Jurkat, Clone E6-1 (cell line): Measurements from ENCODE around the gene RBMS3.

Experiments used
- DNase-seq: peaks from one replicate; pipeline ENCODE4 v3.0.0-alpha.2; 2011; ENCODE audit warnings: low read depth, low spot score
- H3K4me3 ChIP-seq: 2 replicates; pipeline ENCODE4 v1.5.1; 2011; ENCODE audit warnings: mild to moderate bottlenecking, low read length, control low read depth, moderate library complexity

The RBMS3 gene

DNA sequence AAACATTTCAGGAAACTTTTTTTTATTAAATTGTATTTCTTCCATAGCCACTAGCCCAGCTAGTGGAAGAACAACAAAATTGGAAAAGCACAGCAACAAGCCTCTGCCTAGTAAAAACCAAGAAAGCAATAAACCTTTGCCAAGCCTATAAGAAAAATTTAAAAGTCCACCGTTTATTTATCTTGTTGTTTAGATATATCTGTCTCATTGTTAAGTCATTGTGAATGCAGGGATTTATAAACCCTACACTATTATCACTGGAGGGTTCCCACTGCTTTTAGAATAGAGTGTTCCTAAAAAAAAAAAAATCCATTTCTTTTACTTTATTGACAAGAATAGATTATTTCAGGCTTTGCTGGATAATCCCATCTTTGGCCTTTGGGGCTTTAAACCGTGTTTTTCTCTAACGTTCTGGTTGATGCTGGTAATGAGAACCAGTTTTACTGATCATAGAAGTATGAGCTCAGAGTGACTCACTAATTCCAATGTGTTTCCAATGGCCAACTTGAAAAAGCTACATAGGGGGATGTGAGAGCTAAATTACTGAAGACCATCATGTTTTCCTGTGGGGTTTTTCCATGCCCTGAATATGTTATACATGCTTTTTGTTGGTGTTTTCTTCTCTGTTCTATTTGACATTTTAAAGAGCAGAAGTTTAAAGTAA, 634.1 kb downstream of the RBMS3 start:
- DNase-seq: no peak
- no peak overlapping the region for H3K4me3 ChIP-seq

DNA sequence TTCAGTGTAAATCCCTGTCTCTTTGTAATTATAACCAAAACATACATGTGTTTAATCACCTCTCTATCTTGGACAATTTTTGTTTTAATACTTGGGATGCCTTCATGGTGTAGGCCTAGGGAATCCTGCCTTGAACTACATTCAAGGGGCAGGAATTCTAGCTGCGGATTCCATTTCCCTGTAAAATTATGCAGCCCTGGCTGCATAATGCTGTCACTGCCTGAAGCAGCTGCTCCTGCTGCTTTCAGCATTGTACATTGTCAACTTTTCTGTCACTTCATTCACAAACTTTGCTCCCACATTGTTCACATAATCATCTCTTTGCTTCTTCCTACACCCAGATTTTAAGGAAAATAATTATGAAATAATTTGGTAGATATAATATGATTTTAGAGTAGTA, 638.7 kb downstream of the RBMS3 start:
- DNase-seq: no peak
- no peak overlapping the region for H3K4me3 ChIP-seq

DNA sequence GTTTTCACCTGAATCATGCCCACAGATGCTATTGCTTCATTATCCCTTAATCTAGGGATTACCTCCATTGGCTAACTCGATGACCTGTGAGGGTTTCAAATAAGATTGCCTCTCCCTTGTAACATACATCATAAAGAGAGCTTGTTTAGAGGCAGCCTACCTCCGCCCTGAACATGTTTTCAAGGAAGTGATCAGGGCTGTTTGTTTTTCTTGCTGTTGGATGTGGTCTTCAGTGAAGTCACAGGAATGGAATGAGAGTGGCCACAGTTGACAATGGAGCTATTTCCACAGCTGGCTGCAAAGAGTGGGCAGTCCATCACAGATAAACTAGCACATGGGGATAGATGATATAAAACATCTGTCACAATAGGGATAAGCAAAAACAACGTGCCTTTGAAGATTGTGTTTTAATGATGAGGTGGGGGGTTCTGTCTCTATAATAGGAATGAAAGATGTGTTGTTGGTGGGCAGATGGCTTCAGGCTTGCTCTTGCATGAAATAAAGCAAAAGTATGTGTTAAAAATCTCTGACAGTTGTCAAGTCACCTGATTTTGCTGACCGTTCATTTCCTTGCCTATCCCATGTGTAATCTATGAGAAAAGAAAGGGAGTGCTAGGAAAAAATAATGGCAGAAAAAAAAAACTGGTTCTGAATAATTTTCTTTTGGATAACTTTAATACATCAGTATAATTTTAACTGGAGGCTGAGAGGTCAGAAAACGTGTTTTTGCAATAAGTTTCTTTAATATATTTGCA, 642.3 kb downstream of the RBMS3 start:
- no peak for DNase-seq
- no peak overlapping the region for H3K4me3 ChIP-seq

DNA sequence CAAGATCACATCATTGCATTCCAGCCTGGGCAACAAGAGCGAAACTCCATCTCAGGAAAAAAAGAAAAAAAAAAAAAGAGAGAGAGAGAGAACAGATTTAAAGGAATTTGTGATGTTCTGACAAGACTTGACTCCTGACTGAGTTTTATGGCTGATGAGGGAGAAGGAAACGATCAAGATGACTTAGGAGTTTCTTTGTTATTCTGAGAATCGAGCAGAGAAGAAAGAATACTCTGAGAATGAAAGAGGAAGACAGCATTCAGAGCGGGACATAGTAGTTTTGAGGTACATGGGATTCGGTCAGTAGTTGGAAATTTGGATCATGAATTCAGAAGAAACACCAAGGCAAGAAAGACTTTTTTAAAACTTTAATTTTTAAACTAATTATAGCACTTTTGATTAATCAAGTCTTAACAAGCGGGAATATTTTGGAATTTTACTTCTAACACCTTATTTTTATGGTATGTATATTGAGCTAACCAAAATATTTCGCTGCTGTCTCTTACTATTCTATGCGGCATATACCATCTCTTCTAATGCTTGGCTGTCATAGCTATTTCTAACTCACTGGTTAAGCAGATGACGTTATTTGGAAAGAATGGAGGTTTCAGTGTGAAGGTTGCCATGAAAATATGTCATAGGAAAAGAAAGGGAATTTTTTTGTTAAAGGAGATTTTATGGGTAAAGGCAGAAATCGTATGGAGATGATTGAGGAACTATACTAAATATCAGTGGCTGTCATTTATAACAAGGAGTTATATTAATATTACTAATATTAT, 644.1 kb downstream of the RBMS3 start:
- no peak overlapping the region for H3K4me3 ChIP-seq
- no peak for DNase-seq

DNA sequence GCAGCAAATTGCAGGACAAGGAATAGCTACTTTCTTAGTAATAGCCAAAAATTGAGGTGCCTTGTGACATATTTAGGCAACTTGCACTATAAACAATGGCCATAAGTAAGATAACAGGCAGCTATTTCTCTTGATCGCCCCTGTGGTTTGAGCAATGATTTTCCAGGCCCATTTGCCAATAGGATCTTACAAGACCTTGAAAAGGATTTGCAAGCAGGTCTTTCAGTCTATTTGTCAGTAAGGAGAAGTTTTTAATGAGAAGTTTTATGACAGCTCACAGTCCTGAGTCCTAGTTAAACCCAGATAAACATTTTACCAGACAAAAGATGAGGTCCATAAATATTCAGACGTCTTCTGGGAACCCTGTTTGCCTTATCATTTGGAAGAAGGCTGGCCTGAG, 645.5 kb downstream of the RBMS3 start:
- no peak overlapping the region for H3K4me3 ChIP-seq
- DNase-seq: no peak

DNA sequence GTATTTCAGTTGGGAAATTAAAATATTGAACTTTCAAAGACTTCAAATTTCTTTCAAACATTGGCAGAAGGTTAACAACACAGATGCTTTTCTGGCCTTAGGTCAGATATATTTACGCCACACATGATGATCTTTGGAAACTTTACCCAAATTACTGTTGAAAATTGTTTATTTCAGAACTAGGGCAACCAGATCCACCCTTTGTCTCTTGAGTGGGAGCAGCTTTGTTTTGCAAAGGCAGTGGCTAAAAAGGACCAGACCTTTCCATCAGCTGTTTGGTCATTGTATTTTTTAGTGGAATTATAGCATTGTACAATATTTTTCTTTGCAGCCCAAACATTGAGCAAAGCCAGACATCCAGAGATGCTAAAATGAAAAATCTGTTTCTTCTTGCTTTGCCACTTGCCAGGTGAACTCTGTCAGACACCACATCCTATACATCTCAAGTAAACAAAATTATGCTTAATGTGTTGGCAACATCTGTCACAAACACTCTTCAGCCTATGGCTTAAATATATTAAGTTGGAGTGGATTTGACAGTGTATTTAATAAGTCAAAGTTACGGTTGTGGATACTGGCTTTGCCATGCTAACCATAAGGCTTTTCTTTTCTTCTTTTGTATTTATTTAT, 651.9 kb downstream of the RBMS3 start:
- no peak overlapping the region for H3K4me3 ChIP-seq
- DNase-seq: no peak

DNA sequence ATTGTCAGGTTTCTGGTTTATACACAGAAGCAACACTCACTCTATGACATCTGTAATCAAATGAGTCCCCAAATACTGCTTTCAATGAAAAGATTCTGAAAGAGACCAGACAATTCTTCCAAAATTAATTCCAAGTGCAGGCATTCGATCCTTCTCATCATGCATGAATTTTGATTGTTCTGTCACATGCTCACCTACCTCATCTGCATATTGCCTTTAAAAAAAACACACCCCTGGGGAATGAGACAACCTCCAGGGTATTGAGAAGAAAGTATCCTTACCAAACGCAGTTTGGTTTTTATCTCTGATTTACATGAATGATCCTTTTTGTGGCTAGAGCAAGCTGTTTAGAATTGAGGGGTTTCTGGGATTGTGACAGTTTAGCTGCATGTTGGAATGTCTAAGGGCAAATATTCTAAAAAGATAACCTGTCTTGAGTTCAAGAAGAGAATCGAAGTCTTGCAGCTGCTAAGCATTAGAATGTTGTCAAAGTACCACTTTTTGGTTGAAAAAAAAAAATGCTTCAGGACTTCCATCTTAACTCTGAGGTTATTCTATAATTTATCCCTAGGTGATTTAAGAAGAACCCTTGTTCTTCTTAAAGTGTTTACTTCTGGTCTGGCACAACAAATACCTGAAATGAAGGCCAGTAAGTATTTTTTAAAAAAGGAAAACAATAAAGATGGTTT, 653.1 kb downstream of the RBMS3 start:
- DNase-seq: no peak
- H3K4me3 ChIP-seq: no peak overlapping the region

DNA sequence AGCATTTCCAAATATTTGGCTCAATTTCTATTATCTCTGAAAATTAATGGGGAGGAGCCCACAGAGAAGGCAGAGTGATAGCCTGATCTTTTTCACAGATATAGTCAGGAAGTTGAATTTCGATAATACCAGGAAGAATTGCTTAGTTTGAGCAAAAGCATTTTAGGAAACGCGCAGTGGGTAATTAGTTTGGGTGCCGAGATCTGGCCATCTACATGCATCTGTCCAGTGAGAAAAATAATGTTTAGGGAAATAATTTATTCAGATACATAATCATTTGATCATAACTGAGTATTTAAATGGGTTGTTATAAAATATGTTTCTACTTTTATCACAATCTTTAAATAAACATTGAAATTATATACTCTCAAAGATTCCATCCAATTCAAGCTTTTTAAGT, 653.9 kb downstream of the RBMS3 start:
- DNase-seq: no peak
- H3K4me3 ChIP-seq: no peak overlapping the region

DNA sequence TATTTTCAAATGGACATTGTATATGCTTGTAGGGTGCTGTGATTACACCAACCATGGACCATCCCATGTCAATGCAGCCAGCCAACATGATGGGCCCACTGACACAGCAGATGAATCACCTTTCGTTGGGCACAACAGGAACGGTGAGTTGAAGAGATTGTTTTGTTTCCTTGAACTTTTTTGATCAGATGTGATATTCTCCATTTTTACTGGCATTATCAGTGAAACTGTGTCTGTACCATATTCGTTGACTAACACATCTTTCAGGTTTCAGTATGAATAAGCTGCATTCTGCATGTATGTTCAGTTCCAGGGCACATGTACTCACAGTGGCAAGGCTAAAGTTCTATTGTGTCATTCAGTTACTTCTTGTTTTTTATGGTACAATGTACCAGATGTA, 655.2 kb downstream of the RBMS3 start:
- no peak for DNase-seq
- H3K4me3 ChIP-seq: no peak overlapping the region

DNA sequence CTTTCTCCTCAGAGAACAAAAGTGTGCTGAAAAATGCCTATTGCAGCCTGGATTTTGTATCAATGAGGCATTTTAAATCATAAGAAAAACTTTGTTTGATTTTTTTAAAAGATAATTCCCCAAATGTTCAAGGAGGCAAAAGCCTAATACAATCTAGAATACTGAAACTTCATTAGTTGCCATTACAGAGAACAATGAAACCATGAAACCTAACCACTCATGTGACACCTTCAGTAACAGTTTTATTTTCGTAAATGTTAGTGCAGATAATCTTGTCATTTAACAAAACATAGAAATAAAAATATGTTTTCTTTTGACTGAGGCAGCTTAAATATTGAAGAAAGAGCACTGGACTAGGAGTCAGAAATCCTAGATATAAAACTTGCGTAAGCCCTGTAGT, 655.9 kb downstream of the RBMS3 start:
- no peak for DNase-seq
- no peak overlapping the region for H3K4me3 ChIP-seq

DNA sequence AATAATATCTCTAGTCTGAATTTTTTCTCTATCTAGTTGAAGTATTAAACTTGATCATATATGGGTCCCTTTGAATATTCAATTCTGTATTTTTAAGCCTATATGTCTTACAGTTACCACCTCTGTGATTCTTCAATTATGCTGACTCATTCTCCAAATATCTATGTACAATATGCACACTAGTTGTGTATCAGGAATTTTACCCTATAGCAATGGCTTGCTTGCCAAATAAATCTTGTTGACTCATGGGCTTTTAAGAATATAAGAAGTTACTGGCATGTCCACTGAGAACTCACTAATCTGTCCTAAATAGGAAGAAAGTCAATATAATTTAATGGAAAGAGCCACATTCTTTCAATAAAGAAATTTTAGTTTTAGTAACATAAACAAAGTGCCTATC, 656.3 kb downstream of the RBMS3 start:
- no peak for DNase-seq
- no peak overlapping the region for H3K4me3 ChIP-seq

DNA sequence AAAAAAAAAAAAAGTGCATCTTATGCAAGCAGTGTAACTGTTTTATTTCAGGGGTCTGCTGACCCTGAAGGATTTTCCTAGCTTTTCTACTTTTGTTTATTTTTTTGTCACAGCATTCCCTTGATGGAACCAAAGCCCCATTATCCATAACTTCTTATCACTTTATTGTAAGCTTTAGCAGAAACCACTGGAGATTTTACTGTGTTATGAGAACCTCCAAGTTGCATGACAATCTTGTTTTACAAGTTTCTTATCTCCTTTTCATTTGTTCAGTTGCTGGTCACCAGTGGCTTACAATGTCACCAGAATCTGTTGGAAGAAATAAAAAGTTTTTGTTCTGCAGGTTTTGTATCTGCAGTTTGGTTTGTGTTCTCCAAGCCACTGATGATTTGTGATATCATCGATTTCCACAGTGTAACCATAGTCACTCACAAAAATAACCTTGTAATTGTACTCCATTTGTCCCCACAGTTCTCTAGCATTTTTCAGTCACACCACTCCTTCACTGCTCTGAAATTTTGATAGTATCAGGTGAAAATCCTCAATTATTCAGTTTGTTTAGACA, 660.0 kb downstream of the RBMS3 start:
- no peak overlapping the region for H3K4me3 ChIP-seq
- DNase-seq: no peak

DNA sequence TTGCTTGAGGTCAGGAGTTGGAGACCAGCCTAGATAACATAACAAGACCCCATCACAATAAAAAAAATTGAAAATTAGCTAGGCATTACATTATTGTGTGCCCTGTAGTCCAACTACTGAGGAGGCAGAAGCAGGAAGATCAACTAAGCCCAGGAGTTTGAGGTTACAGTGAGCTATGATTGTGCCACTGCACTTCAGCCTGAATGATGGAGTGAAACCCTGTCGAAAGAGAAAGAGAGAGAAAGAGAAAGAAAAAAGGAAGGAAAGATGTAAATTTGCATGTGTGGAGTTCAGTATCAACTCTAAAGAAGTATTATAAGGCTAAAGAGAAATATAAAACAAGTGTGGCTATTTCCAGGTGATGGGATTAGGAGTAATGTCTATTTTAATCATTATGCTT, 661.4 kb downstream of the RBMS3 start:
- H3K4me3 ChIP-seq: no peak overlapping the region
- DNase-seq: no peak

DNA sequence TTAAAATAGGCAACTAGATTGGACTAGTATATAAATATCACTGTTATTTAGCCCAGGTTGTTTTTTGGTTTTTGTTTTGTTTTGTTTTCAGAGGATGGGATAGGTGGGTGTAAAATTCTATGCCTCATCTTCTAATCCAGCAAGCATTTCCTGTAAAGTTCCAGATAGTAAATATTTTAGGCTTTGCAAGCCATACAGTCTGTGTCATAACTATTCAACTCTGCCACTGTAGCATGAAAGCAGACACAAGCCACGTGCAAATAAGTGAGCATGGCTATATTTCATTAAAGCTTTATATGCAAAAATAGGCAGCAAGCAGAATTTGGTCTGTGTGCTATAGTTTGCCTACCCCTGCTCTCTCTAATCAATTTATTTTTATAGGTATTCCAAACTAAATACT, 668.3 kb downstream of the RBMS3 start:
- DNase-seq: no peak
- H3K4me3 ChIP-seq: no peak overlapping the region

DNA sequence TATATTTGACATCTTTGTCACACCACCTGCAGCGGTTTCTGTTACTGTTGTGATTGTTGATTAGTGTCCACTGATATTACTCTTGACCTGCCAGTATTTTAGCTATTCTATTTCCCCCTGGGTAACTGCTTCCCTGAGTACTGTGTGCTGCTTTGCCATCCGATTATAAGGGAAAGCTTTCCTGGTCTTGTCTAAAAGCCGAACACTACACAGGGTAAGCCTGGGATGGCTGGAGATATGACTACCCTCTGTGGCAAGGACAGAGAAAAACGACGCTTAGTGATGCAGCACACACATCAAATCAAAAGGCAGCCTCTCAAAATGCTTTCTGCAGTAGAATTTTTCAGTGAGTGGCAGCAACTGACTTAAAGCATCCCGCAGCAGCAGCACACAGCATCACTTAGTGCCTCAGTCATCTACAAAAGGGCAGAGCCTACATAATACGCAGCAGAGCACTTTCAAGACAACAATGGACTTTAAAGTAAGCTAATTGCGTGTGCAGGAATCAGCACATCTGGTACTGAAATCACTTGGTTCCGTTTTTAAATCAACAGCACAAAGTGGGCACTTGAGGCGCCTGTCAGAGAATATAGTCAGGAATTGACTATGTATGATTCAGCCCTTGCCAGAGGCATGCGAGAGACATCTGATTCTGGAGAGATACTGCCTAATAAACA, 669.2 kb downstream of the RBMS3 start:
- no peak overlapping the region for H3K4me3 ChIP-seq
- no peak for DNase-seq

DNA sequence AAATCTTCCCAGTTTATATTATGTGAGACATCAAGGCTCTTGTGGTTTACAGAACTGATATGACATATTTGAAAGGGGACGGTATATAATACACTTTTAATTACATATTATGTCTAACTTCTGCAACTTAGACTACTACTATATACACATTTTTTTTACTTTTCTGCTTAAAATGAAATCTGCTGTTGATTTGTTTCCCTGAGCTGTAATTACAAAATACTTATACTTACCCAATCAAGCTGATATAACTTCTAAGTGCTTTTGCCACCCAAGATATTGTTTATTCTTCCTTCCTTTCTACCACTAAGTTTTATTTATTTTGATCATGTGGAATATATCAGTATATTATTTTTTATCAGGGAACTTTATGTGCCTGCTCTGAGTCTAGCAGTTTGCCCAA, 671.6 kb downstream of the RBMS3 start:
- DNase-seq: no peak
- H3K4me3 ChIP-seq: no peak overlapping the region

DNA sequence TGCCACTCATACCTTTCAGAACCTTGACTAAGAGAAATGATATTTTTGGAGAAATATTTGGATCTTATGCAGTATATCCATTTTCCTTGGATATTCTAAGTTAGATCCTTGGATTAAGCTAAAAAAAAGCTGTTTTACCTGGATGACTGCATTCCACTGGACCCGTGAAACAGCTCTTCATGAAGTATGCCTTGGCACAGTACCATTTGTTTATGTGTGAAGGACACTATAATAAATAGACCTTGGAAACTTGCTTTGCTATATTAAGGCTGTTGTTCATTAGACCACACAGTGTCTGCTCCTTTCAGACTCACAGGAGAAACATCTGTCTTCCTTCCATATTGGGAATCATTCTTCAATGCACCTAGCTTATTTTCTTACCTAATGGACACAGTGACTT, 674.5 kb downstream of the RBMS3 start:
- H3K4me3 ChIP-seq: no peak overlapping the region
- no peak for DNase-seq

DNA sequence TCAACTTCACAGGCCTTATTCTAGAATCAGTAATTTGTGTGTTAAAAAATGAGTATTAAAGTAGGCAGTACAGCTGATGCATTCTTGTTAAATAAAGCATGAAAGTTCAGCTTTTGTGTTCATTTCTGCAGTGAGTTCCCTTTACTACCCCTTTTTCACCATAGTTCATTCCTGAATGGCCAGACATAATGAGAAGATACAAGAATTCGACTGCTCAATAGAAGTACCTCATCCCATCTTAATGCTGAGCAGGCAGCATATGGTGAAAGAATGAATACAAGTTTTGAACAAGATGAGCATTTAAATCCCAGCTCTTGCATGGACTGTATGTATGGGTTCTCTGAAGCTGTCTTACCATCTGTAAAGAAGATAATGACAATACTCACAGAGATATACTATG, 677.9 kb downstream of the RBMS3 start:
- no peak for DNase-seq
- H3K4me3 ChIP-seq: no peak overlapping the region

DNA sequence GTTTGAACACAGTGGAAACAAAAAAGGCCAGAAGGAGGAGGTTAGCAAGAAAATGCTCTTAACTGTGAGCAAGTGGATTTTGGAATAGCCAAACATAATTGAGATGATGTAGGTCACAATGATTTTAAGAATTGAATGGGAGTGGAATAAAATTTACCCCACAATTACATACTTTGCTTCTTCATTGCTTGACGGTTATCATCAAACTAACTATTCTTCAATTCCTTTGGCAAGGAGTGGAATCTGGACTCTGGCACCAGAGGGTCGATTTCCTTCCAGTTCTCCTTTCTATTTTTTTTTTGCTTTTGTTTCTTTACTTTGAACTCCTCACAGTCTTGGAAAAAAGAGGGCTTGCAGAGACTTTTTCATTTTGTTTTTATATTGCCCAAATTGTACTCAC, 691.0 kb downstream of the RBMS3 start:
- no peak overlapping the region for H3K4me3 ChIP-seq
- no peak for DNase-seq
